ENCODE results near the gene ARL13A.
A peak's percentile ranks its signal among the peaks of the same experiment; 100 is the strongest.
"Not testable (repeated sequence)": the region's sequence is repeated elsewhere in the genome, so short reads cannot be mapped to it uniquely, and the experiment has no call there.

Gene ARL13A

GRCh38 chrX:100969408-100969807 is at the start of gene ARL13A:
Gene ARL13A (plus strand): TSS chrX:100969708. CDS start chrX:100973690, 3,982 bp downstream.
- DNase-seq (ENCODE audit: low spot score): no peak

DNA sequence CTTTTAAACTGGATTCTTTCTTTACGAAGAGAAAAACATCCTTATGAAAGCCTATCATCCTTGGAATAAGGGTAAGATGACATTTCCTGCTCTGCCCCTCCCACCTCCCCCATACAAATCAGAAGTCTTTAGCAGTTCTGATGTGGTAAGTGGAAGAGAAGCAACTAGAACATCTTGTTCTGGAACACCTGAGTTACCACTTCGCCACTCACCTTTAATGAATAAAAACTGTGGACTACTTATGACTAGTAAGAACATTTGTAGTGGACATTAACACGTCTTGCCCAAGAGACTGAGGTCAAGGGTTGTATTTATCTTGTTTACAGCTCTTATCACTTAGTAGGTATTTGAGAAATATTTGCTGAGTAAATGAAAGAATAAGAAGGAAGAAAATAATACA is 45.1 kb upstream of the ARL13A start:
- no peak for DNase-seq (ENCODE audit: low spot score)

- no peak for DNase-seq (ENCODE audit: low spot score)
These were observed 43.1 kb upstream of the ARL13A start for GRCh38 chrX:100926453-100926852.

- peak; percentile 24 for DNase-seq (ENCODE audit: low spot score)
These were observed 40.6 kb upstream of the ARL13A start, which contains the start of gene XKRX for GRCh38 chrX:100928660-100929613. Gene XKRX (minus strand): TSS chrX:100928917. CDS start chrX:100928304, 613 bp downstream.

- no peak for DNase-seq (ENCODE audit: low spot score)
These were observed 38.1 kb upstream of the ARL13A start for GRCh38 chrX:100931218-100931924.

GRCh38 chrX:100931925-100932285 is 37.6 kb upstream of the ARL13A start:
- DNase-seq (ENCODE audit: low spot score): no peak

DNA sequence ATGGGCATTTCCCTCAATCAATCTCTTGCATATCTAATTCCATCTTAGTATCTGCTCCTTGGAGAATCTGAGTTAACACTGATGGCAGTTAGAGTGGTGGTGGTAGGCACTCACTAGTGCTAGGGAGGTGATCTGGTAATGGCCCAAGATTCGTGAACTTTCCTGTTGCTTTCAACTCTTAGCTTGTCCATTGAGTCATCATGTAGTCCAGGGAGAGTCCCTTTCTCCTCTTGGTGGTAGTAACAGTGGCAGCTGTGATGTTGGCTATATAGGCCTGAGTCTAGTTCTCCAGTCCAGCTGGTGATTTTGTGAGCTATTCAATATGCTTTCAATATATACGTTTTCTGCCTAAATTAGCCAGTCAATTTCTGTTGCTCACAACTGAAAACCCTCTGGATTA is 33.7 kb upstream of the ARL13A start:
- DNase-seq (ENCODE audit: low spot score): no peak

GRCh38 chrX:100939333-100939732 is 30.2 kb upstream of the ARL13A start:
- DNase-seq (ENCODE audit: low spot score): no peak

DNA sequence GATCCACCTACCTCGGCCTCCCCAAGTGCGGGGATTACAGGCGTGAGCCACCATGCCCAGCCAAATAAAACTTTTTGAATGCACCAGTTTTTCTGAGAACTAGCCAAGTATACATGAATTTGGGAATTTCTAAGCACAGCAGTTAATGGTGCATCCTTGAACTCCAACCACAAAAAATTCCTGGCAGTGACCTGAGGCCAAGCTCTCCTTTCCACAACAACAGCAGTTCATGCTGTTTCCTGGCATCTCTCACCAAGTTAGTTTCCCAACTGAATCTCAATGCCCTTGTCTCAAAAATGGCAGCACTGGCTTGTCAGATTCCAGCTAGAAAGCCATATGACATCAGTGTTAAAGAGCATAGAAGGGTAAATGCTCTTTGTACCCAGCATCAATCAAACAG is 24.9 kb upstream of the ARL13A start:
- no peak for DNase-seq (ENCODE audit: low spot score)

- no peak for DNase-seq (ENCODE audit: low spot score)
These were observed 23.1 kb upstream of the ARL13A start for GRCh38 chrX:100946299-100946927.

DNA sequence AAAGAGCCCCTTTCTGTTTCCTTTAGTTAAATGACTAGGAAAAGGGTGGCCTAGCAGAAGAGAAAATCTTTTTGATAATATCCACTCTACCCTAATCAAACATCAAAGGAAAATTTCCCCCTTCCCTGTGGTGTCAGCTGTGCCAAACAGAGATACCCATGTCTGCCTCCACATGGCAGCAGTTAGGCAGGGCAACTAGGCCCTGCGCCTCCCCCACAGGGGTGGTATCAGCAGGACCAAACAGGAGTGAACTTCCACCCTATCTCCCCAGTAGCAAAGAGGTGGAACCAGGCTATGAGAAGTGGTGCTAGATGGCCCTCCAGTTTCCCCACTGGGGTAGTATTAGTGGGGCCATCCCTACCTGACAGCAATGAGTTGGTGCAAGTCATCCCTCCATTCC is 21.0 kb upstream of the ARL13A start:
- no peak for DNase-seq (ENCODE audit: low spot score)

- DNase-seq (ENCODE audit: low spot score): no peak
These were observed 6.7 kb upstream of the ARL13A start for GRCh38 chrX:100962811-100963210.

- DNase-seq (ENCODE audit: low spot score): no peak
These were observed 5.1 kb upstream of the ARL13A start for GRCh38 chrX:100964362-100964761.

DNA sequence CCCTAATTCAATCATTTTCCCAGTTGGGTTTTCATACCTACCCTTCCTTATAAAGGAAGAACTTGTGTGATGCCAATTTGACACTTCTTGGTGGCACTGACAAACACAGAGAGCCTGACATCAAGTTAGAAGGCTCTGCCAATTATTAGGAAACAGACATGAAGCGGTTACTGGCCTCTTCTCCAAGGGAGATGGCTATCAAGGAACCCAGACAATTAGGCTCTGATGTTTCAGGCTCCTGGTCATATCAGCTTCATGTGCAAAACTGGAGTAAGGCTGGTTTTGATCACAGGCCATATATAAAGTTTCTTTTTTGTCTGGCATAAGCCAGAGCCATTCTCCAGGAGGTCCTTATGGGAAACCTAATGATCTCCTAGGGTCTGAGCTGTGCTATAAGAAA is 428 bp downstream of the ARL13A start:
- no peak for DNase-seq (ENCODE audit: low spot score)

- no peak for DNase-seq (ENCODE audit: low spot score)
These were observed 3.9 kb downstream of the ARL13A start for GRCh38 chrX:100973411-100973810.

GRCh38 chrX:100975212-100975611 is 5.7 kb downstream of the ARL13A start:
- DNase-seq (ENCODE audit: low spot score): no peak

GRCh38 chrX:100976211-100976610 is 6.7 kb downstream of the ARL13A start:
- no peak for DNase-seq (ENCODE audit: low spot score)

GRCh38 chrX:100979881-100980607 is 10.5 kb downstream of the ARL13A start:
- no peak for DNase-seq (ENCODE audit: low spot score)

DNA sequence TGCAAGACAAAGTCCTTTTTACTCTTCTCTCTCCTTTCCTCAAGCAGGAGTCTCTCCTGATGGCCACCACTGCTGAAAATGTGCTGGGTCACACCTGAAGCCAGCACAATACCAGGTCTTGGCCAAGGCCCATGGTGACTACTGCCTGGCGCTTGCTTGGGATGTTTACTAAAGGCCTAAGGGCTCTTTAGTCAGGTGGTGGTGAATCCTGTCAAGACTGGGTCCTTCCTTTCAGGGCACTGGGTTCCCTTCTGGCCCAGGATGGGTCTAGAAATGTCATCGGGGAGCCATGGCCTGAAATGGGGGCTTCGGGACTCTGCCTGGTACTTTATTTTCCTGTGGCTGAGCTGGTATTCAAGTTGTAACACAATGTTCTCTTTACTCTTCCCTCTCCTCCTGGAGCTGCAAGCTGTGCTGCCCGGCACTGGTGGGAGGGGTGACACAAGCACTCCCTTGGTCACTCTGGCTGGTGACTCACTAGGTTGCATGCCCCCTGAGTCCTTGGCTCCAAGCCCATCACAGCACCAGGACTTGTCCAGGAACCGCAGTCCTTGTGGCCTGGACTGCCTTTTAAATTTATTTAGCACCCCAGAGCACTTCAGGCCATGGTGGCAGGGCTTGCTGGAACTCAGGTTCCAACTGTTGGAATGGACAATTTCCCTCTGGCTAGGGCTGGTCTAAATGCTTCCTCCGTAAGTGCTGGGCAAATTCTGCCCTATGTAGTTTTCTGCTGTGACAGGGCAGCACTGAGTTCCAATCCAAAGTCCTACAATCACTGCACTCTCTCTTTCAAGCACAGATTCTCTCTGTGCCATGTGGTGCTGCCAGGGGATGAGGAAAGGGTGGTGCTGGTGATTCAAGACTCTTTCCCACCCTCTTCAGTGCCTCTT is 11.3 kb downstream of the ARL13A start:
- no peak for DNase-seq (ENCODE audit: low spot score)

DNA sequence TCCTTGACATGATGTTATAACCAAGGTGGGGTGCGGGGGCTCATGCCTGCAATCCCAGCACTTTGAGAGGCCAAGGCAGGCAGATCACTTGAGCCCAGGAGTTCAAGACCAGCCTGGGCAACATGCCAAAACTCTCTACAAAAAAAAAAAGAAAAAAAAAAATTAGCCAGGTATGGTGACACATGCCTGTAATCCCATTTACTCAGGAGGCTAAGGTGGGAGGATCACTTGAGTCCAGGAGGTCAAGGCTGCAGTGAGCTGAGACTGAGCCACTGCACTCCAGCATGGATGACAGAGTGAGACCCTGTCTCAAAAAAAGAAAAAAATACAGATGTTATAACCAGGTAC is 12.0 kb downstream of the ARL13A start:
- DNase-seq (ENCODE audit: low spot score): not testable (repeated sequence)

GRCh38 chrX:100984818-100985217 is 15.3 kb downstream of the ARL13A start:
- DNase-seq (ENCODE audit: low spot score): no peak

Data from CD4-positive, alpha-beta T cell treated with Interleukin-2 at 100 ng/mL for 4 hours (primary cell).